Measurements from ENCODE around the gene GGN. TPM values are rescaled to one million over a fixed set of nuclear protein-coding genes. Genes with fewer than 3 reads are reported as not detected.
A peak's percentile ranks its signal among the peaks of the same experiment; 100 is the strongest.

GGN gene
- total and polyA plus RNA-seq, 9 of the 15 experiments (the other 6 are each of a cell fraction or from before 2014, with no cell fraction given): 0.15 to 0.33 TPM; not detected in 7

GRCh38 chr19:38374332-38375097 lies 13.3 kb downstream of the GGN start, which contains the start of gene PSMD8 (continued):
- TF ChIP-seq CHD7 (IDR thresholded peaks at IDR 0.05; ENCODE audit: low read depth, low read length) (no peak), GABPA (tag; conservative IDR thresholded peaks at IDR 0.05; ENCODE audit: low read depth) (peak; percentile 96), MAZ (CRISPR knock-in tag; conservative IDR thresholded peaks at IDR 0.05 in 1 of 2, IDR thresholded peaks at IDR 0.05 in 1 of 2) (peak; percentile 62 to 81; a peak in 3 of 4 replicates), MEF2A (IDR thresholded peaks at IDR 0.05; ENCODE audit: control insufficient read depth, low read depth, low read length) (no peak), PRMT5 (CRISPR knock-in tag; IDR thresholded peaks at IDR 0.05) (no peak), KAT7 (CRISPR knock-in tag; IDR thresholded peaks at IDR 0.05; ENCODE audit: borderline replicate concordance) (peak; percentile 99), MTA2 (IDR thresholded peaks at IDR 0.05; ENCODE audit: low read depth) (no peak), POLR2H (tag; IDR thresholded peaks at IDR 0.05; ENCODE audit: low read depth) (peak; percentile 96), LCOR (CRISPR knock-in tag; IDR thresholded peaks at IDR 0.05) (peak; percentile 84; the same call in 1 of the 2 replicates), RFX1 (IDR thresholded peaks at IDR 0.05) (no peak), KHSRP (IDR thresholded peaks at IDR 0.05) (no peak), RHOXF2B (CRISPR knock-in tag; conservative IDR thresholded peaks at IDR 0.05) (peak; percentile 75), ZBTB43 (CRISPR knock-in tag; IDR thresholded peaks at IDR 0.05) (peak; percentile 85; the same call in 1 of the 2 replicates), GATAD2B (IDR thresholded peaks at IDR 0.05; ENCODE audit: borderline replicate concordance) (no peak), DMBX1 (CRISPR knock-in tag; IDR thresholded peaks at IDR 0.05; ENCODE audit: borderline replicate concordance) (no peak), MTF1 (CRISPR knock-in tag; IDR thresholded peaks at IDR 0.05; ENCODE audit: borderline replicate concordance) (no peak)

Data from K562 (cell line).